Measurements from ENCODE around the gene TBL1X. TPM values are rescaled to one million over a fixed set of nuclear protein-coding genes. Genes with fewer than 3 reads are reported as not detected.

TBL1X gene
- total and polyA plus RNA-seq, 12 donors = 1.8 to 14.1 (median 9.8) TPM

GRCh38 chrX:9503261-9503660 is 38.4 kb downstream of the TBL1X start:
- ATAC-seq (no peak), DNase-seq (no peak)
- intact Hi-C loops (cut with DNase I) = no loop called here
- WGBS, 2 donors = 84 to 87% methylated on average over 8 of the region's 8 CpGs
- H3K4me1 ChIP-seq = no peaks in the 10 kb centered on the region
- peaks cover 0 to 6% (median 0%) of the 10 kb centered on the region in 7 donors for H3K27me3 ChIP-seq
- no peak for TF ChIP-seq CTCF (IDR thresholded peaks at IDR 0.05)
- H3K27ac ChIP-seq = no peak overlapping the region
- peaks cover 0 to 19% (median 0%) of the 10 kb centered on the region in 9 donors for H3K36me3 ChIP-seq
- no peak overlapping the region for H3K4me3 ChIP-seq
- no peaks in the 10 kb centered on the region for H3K9me3 ChIP-seq

DNA sequence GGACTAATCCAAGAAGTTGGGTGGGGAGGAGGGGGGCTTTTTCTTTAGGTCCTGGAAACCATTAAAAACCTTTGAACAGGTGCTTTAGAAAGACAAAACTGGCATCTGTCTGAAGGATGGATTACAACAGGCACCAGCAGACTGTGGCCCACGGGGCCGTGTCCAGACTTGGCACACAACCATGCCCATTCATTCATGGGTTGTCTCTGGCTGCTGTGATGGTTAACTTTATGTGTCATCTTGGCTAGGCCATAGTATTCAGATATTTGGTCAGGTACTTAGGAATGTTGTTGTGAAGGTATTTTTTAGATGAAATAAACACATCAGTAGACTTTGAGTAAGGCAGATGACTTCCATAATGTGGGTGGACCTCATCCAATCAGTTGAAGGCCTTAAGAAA is 45.5 kb downstream of the TBL1X start:
- DNase-seq = no peak
- no peak for ATAC-seq
- H3K4me3 ChIP-seq = no peak overlapping the region
- H3K27me3 ChIP-seq = peaks cover 0 to 3% (median 0%) of the 10 kb centered on the region in 7 donors
- intact Hi-C loops (cut with DNase I) = no loop called here
- H3K4me1 ChIP-seq = peaks cover 0 to 8% (median 0%) of the 10 kb centered on the region in 9 donors
- H3K36me3 ChIP-seq = no peaks in the 10 kb centered on the region
- H3K27ac ChIP-seq = no peak overlapping the region
- TF ChIP-seq CTCF (IDR thresholded peaks at IDR 0.05) = no peak
- WGBS, 2 donors = 94% methylated on average over 2 of the region's 2 CpGs
- H3K9me3 ChIP-seq = no peaks in the 10 kb centered on the region

GRCh38 chrX:9510980-9511379 is 46.1 kb downstream of the TBL1X start:
- no peaks in the 10 kb centered on the region for H3K36me3 ChIP-seq
- H3K27me3 ChIP-seq = peaks cover 0 to 3% (median 0%) of the 10 kb centered on the region in 7 donors
- H3K9me3 ChIP-seq = no peaks in the 10 kb centered on the region
- intact Hi-C loops (cut with DNase I) = no loop called here
- H3K4me1 ChIP-seq = peaks cover 0 to 13% (median 0%) of the 10 kb centered on the region in 9 donors
- no peak overlapping the region for H3K4me3 ChIP-seq
- ATAC-seq (no peak), DNase-seq (no peak)
- TF ChIP-seq CTCF (IDR thresholded peaks at IDR 0.05) = no peak
- no peak overlapping the region for H3K27ac ChIP-seq
- 87 to 90% methylated on average over 3 of the region's 3 CpGs for WGBS, 2 donors

DNA sequence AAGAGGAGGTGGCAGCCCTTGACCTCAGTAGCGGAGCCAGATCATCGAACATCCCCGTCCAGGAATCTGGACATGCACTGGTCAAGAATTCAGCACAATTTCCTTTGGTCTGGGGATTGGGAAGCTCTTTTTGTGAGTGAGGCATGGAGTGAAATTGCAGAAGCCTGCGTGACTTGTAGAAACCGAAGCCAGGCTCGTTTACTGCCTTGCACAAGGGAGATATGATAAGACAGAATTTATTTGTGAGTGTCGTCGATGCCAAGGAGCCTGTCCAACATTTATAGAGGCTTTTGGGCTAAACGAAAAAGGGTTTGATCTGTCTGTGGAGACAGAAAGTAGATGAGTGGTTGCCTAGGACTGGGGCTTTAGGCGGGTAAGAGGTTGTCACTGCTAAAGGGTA is 50.6 kb downstream of the TBL1X start:
- Histone ChIP-seq H3K9me3 (no peaks in the 10 kb centered on the region), H3K4me1 (peaks cover 0 to 21% (median 0%) of the 10 kb centered on the region in 9 donors), H3K36me3 (no peaks in the 10 kb centered on the region), H3K27me3 (peaks cover 0 to 9% (median 0%) of the 10 kb centered on the region in 7 donors), H3K4me3 (no peak overlapping the region), H3K27ac (no peak overlapping the region)
- WGBS, 2 donors = 40% methylated on average over 10 of the region's 10 CpGs
- intact Hi-C loops (cut with DNase I) = no loop called here
- DNase-seq = no peak
- TF ChIP-seq CTCF (IDR thresholded peaks at IDR 0.05) = no peak
- no peak for ATAC-seq
